GM18526 (cell line): Measurements from ENCODE around the gene FNIP1.

Experiments used
- POLR2A ChIP-seq: IDR thresholded peaks from 3 replicates; pipeline ENCODE4 v1.6.1; 2011; ENCODE audit not compliant: insufficient read length; ENCODE audit errors: extremely low read depth

Gene FNIP1

GRCh38 chr5:131740477-131740876 is 56.3 kb downstream of the FNIP1 start:
- no peak for TF ChIP-seq POLR2A

DNA sequence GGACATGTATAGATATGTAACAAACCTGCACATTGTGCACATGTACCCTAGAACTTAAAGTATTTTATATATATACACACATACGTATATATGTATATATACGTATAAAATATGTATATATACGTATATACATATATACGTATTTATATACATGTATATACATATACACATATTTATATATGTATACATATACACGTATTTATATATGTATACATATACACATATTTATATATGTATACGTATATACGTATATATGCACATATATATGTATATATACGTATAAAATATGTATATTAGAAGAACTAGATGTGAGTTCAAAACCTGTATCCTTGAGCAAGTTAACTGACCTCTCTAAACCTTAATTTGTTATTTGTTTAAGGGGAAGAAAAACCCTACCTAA is 61.4 kb downstream of the FNIP1 start:
- TF ChIP-seq POLR2A, result no peak

- TF ChIP-seq POLR2A, result no peak
Observed at GRCh38 chr5:131720714-131721113, 76.1 kb downstream of the FNIP1 start.

DNA sequence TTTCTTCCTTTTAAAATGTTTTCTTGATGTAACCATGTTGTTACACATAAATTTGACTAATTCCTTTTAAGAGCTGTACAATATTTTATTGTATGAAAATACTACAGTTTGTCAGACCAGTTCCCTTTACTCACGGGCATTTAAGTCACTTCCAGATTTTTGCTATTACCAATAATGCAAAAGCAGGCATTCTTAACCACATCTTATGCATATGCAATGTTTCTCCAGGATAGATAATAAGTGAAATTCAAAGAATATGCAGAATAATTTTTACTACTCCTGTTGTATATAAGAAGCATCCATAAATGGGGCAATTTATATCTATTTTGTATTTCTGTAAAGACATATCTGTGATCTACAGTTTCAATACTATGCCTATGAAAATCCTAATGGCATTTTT is 77.3 kb downstream of the FNIP1 start:
- no peak for TF ChIP-seq POLR2A

GRCh38 chr5:131718487-131719014 is 78.3 kb downstream of the FNIP1 start:
- TF ChIP-seq POLR2A, result no peak

GRCh38 chr5:131716650-131717049 is 80.2 kb downstream of the FNIP1 start:
- TF ChIP-seq POLR2A, result no peak

DNA sequence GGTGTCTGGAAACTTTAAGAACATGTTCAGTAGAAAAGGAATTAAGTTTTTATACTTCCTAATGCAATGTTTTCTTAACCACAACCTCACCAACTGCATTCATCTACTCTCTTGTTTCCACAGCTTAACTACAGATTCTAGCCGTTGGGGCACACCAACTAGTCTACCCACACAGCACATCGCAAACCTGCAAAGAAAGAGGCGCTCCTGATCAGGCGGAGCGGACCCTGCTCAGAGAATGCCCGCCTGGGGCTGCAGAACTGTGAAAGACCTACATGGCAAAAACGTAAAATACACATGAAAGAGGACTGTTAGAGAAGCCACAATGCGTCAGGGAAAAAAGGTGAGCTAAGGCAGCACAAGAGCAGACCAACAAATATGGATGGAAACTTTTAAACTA is 86.4 kb downstream of the FNIP1 start:
- TF ChIP-seq POLR2A, result no peak

GRCh38 chr5:131709043-131709442 is 87.8 kb downstream of the FNIP1 start:
- TF ChIP-seq POLR2A, result no peak

DNA sequence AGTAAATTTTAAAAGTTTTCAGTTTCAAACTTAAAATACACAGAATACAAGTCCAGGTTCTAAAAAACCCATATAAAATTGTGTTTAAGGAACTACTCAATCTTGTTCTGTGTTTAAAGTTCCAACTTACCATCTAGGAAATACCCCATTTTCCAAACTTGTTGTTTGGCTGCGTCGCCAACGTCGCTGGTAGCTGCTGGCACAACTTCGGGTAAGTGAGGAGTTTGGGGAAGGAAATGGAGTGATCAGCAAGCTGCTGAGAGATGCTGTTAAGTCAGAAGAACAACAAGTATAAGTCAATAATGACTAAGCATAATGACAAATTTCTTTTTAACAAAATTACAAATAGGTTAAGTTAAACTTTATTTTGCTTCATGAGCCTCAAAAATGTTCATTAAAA is 90.5 kb downstream of the FNIP1 start:
- no peak for TF ChIP-seq POLR2A

GRCh38 chr5:131694926-131695325 is 101.9 kb downstream of the FNIP1 start:
- no peak for TF ChIP-seq POLR2A

GRCh38 chr5:131693894-131694293 is 102.9 kb downstream of the FNIP1 start:
- TF ChIP-seq POLR2A, result no peak

- TF ChIP-seq POLR2A, result no peak
Observed at GRCh38 chr5:131685516-131686171, 111.2 kb downstream of the FNIP1 start.

DNA sequence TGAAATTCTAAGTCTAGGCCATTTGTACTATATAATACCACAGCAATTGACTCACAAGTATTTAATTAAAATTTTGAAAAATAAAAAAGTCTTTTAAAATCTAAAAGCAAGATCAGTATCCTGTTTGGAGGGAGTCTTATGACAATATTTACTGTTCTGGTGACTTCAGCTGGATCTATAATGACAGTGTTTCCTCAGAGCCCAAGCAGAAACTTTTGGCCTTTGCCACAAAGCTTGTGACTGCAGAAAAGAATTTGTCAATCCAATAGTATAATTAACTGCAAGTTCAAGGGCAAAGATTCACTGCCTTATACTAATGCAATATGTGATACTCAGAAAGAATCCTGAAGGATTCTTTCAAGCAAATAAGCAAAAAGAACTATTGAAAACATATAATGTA is 112.2 kb downstream of the FNIP1 start:
- no peak for TF ChIP-seq POLR2A

GRCh38 chr5:131684051-131684450 is 112.8 kb downstream of the FNIP1 start:
- no peak for TF ChIP-seq POLR2A

DNA sequence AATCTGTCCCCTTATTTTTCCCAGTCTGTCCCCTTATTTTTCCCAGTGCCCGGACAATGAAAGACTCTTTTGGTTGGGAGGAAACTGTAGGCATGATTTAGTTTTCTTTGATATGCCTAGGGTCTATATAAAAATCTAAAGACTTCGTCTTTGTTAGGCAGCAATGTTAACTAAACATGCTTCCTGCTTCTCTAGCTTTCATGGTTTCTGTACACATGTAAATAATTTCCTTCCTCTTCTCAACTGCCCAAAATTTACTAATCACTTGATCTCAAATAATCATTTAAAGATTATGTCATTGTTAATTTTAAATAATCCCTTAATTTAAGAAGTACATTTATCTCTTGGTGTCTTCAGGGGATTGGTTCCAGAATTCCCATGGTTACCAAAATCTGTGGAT is 114.0 kb downstream of the FNIP1 start:
- TF ChIP-seq POLR2A, result no peak

- TF ChIP-seq POLR2A, result no peak
Observed at GRCh38 chr5:131682175-131682574, 114.6 kb downstream of the FNIP1 start.

DNA sequence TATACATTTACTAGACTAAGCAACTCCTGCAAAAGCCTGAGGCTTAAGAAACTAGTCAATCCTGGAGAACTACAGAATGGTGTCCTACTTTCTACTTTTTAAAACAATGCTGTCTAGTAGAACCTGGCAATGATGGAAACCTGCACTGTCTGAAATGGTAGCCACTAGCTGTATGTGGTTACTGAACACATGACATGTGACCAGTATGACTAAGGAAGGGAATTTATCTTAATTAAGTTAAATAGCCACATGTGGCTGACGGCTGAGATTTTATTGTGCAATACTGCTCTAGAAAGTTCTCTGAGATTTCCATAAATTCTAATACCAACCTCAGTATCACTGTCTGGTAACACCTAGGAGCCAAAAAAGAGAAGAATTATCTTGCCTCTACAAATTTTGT is 116.9 kb downstream of the FNIP1 start:
- no peak for TF ChIP-seq POLR2A
